ENCODE data around the gene PALLD.

DNA sequence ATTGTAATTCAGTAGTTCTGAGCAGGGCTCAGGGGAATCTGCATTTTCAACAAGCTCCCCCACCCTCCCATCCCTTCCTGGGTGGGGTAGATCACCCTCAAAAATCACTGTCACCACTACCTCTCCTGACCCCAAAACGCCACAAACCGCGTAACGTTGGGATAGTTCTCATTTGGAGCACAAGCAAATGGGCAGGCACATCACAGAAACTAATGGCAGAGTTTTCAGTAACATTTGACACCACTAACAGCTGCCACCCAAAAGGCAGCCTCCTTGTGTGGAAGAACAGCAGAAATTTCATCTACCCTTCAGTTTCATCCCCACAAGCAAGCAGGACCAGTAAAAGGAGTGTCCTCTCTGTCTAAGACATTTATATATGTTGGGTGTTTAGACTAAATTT, 132.7 kb downstream of the PALLD start:
- TF ChIP-seq, protein P1, sequence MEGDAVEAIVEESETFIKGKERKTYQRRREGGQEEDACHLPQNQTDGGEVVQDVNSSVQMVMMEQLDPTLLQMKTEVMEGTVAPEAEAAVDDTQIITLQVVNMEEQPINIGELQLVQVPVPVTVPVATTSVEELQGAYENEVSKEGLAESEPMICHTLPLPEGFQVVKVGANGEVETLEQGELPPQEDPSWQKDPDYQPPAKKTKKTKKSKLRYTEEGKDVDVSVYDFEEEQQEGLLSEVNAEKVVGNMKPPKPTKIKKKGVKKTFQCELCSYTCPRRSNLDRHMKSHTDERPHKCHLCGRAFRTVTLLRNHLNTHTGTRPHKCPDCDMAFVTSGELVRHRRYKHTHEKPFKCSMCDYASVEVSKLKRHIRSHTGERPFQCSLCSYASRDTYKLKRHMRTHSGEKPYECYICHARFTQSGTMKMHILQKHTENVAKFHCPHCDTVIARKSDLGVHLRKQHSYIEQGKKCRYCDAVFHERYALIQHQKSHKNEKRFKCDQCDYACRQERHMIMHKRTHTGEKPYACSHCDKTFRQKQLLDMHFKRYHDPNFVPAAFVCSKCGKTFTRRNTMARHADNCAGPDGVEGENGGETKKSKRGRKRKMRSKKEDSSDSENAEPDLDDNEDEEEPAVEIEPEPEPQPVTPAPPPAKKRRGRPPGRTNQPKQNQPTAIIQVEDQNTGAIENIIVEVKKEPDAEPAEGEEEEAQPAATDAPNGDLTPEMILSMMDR (IDR thresholded peaks at IDR 0.05): no peak
- no peak for TF ChIP-seq EZH2 (IDR thresholded peaks at IDR 0.05)
